Measurements from ENCODE around the gene DLGAP1. TPM values are rescaled to one million over a fixed set of nuclear protein-coding genes. Genes with fewer than 3 reads are reported as not detected.
"Not testable (repeated sequence)": the region's sequence is repeated elsewhere in the genome, so short reads cannot be mapped to it uniquely, and the experiment has no call there.

Gene DLGAP1
- total and polyA plus RNA-seq, 2 of the 8 experiments (the other 6 are each of a cell fraction or from before 2014, with no cell fraction given), result 11.8 to 16.9 TPM

DNA sequence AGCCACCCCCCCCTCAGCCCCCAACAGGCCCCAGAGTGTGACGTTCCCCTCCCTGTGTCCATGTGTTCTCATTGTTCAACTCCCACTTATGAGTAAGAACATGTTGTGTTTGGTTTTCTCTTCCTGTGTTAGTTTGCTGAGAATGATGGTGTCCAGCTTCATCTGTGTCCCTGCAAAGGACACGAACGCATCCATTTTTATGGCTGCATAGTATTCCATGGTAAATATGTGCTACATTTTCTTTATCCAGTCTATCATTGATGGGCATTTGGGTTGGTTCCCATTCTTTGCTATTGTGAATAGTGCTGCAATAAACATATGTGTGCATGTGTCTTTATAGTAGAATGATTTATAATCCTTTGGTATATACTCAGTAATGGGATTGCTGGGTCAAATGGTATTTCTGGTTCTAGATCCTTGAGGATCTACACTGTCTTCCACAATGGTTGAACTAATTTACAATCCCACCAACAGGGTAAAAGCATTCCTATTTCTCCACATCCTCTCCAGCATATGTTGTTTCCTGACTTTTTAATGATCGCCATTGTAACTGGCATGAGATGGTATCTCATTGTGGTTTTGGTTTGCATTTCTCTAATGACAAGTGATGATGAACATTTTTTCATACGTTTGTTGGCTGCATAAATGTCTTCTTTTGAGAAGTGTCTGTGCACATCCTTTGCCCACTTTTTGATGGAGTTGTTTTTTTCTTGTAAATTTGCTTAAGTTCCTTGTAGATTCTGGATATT lies 760.9 kb downstream of the DLGAP1 start:
- DNase-seq (ENCODE audit: low read depth in 1 of 2, low spot score in 2 of 2); FAIRE-seq: not testable (repeated sequence)
- 93% methylated on average over 5 of the region's 5 CpGs; no CpG with 5 or more reads in 1 of the 2 experiments for WGBS, 2 experiments (ENCODE audit: extremely low coverage in 1 of 2, insufficient coverage in 1 of 2, insufficient read length in 1 of 2, insufficient replicate concordance in 2 of 2, low coverage in 1 of 2, low lambda C conversion rate in 2 of 2, missing lambda C conversion rate in 1 of 2)

More for the DNA sequence above, 760.9 kb downstream of the DLGAP1 start:
- H4K8ac ChIP-seq (ENCODE audit: extremely low read depth, insufficient read depth, low read length); H3K56ac ChIP-seq (replicated peaks; ENCODE audit: insufficient read length, low read depth, low read length); H4K20me1 ChIP-seq (replicated peaks in 1 of 2; ENCODE audit: control insufficient read depth in 1 of 2, insufficient read depth in 2 of 2, low read length in 2 of 2); H3K36me3 ChIP-seq (ENCODE audit: control insufficient read depth in 2 of 4, insufficient read depth in 4 of 4, low read length in 3 of 4); H3K9me3 ChIP-seq (ENCODE audit: insufficient read depth in 2 of 2, low read depth in 1 of 2, low read length in 1 of 2); POLR2A ChIA-PET (ENCODE audit: partially characterized antibody); H3K4me3 ChIP-seq (ENCODE audit: extremely low read depth in 1 of 4, insufficient read depth in 2 of 4, low read depth in 3 of 4, low read length in 4 of 4); H3K18ac ChIP-seq (ENCODE audit: extremely low read depth, low read length); H3K14ac ChIP-seq (ENCODE audit: insufficient read length); H4K5ac ChIP-seq (ENCODE audit: insufficient read length, low read depth, low read length); H3K4me1 ChIP-seq (replicated peaks in 1 of 4; ENCODE audit: control insufficient read depth in 3 of 4, insufficient read depth in 4 of 4, low read length in 3 of 4); H3K9ac ChIP-seq (replicated peaks in 1 of 4; ENCODE audit: extremely low read depth in 1 of 4, low read depth in 3 of 4, low read length in 3 of 4); H2BK20ac ChIP-seq (ENCODE audit: low read length); H3K4ac ChIP-seq (replicated peaks; ENCODE audit: insufficient read length, low read depth, low read length); H3K27ac ChIP-seq (ENCODE audit: low read depth, low read length); H2BK120ac ChIP-seq (replicated peaks; ENCODE audit: low read depth, low read length); H3K79me2 ChIP-seq (ENCODE audit: control insufficient read depth in 1 of 2, insufficient read depth in 2 of 2, low read length in 2 of 2); H3K27me3 ChIP-seq (replicated peaks in 1 of 4; ENCODE audit: control insufficient read depth in 3 of 4, extremely low read depth in 1 of 4, insufficient read depth in 3 of 4, low read length in 3 of 4); H3K23ac ChIP-seq (ENCODE audit: insufficient read length); H3K4me2 ChIP-seq (ENCODE audit: insufficient read depth in 1 of 2, low read depth in 2 of 2, low read length in 2 of 2); H2BK5ac ChIP-seq (ENCODE audit: low read depth, low read length); H2BK15ac ChIP-seq (ENCODE audit: low read length); H2AK5ac ChIP-seq (ENCODE audit: low read depth, low read length); H4K91ac ChIP-seq (replicated peaks; ENCODE audit: insufficient read length, low read length); H3K23me2 ChIP-seq (ENCODE audit: low read depth, low read length); H3K79me1 ChIP-seq (ENCODE audit: low read depth, low read length); H2BK12ac ChIP-seq (ENCODE audit: low read depth, low read length); H2AFZ ChIP-seq (ENCODE audit: low read length): not testable (repeated sequence)
- CTCF ChIA-PET (ENCODE audit: partially characterized antibody), result interaction anchor here (2.8 to 3.0 kb wide), 2 partner anchors 8 to 176 kb away, joined by 16 to 18 read pairs; no protein-coding TSS in a partner anchor
